ENCODE results near the gene KXD1.
"Not testable (repeated sequence)": the region's sequence is repeated elsewhere in the genome, so short reads cannot be mapped to it uniquely, and the experiment has no call there.

DNA sequence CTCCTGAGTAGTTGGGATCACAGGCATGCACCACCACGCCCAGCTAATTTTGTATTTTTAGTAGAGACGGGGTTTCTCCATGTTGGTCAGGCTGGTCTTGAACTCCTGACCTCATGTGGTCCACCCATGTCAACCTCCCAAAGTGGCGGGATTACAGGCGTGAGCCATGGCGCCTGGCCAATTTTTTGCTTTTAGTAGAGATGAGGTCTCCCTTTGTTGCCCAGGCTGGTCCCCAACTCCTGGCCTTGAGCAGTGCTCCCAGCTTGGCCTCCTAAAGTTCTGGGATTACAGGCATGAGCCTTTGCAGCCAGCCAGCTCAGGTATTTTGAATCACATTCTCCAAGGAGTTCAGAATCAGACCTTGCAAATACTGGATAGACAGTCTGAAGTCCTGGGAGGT, 35.1 kb downstream of the KXD1 start:
- TF ChIP-seq GATA3 (IDR thresholded peaks at IDR 0.05; ENCODE audit: borderline replicate concordance); CBX8 (IDR thresholded peaks at IDR 0.05); POLR2A (IDR thresholded peaks at IDR 0.05; ENCODE audit: low read length); HDAC2 (IDR thresholded peaks at IDR 0.05); RAD21 (conservative IDR thresholded peaks at IDR 0.05 in 1 of 2, IDR thresholded peaks at IDR 0.05 in 1 of 2); KDM5A (IDR thresholded peaks at IDR 0.05): not testable (repeated sequence)
- TF ChIP-seq, protein P1, sequence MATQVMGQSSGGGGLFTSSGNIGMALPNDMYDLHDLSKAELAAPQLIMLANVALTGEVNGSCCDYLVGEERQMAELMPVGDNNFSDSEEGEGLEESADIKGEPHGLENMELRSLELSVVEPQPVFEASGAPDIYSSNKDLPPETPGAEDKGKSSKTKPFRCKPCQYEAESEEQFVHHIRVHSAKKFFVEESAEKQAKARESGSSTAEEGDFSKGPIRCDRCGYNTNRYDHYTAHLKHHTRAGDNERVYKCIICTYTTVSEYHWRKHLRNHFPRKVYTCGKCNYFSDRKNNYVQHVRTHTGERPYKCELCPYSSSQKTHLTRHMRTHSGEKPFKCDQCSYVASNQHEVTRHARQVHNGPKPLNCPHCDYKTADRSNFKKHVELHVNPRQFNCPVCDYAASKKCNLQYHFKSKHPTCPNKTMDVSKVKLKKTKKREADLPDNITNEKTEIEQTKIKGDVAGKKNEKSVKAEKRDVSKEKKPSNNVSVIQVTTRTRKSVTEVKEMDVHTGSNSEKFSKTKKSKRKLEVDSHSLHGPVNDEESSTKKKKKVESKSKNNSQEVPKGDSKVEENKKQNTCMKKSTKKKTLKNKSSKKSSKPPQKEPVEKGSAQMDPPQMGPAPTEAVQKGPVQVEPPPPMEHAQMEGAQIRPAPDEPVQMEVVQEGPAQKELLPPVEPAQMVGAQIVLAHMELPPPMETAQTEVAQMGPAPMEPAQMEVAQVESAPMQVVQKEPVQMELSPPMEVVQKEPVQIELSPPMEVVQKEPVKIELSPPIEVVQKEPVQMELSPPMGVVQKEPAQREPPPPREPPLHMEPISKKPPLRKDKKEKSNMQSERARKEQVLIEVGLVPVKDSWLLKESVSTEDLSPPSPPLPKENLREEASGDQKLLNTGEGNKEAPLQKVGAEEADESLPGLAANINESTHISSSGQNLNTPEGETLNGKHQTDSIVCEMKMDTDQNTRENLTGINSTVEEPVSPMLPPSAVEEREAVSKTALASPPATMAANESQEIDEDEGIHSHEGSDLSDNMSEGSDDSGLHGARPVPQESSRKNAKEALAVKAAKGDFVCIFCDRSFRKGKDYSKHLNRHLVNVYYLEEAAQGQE (IDR thresholded peaks at IDR 0.05), result not testable (repeated sequence)
- TF ChIP-seq, protein P2, sequence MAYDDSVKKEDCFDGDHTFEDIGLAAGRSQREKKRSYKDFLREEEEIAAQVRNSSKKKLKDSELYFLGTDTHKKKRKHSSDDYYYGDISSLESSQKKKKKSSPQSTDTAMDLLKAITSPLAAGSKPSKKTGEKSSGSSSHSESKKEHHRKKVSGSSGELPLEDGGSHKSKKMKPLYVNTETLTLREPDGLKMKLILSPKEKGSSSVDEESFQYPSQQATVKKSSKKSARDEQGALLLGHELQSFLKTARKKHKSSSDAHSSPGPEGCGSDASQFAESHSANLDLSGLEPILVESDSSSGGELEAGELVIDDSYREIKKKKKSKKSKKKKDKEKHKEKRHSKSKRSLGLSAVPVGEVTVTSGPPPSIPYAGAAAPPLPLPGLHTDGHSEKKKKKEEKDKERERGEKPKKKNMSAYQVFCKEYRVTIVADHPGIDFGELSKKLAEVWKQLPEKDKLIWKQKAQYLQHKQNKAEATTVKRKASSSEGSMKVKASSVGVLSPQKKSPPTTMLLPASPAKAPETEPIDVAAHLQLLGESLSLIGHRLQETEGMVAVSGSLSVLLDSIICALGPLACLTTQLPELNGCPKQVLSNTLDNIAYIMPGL (CRISPR knock-in tag; IDR thresholded peaks at IDR 0.05; ENCODE audit: borderline replicate concordance), result not testable (repeated sequence)
- TF ChIP-seq, protein P3, sequence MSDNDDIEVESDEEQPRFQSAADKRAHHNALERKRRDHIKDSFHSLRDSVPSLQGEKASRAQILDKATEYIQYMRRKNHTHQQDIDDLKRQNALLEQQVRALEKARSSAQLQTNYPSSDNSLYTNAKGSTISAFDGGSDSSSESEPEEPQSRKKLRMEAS (IDR thresholded peaks at IDR 0.05), result not testable (repeated sequence)
- TF ChIP-seq, protein P4, sequence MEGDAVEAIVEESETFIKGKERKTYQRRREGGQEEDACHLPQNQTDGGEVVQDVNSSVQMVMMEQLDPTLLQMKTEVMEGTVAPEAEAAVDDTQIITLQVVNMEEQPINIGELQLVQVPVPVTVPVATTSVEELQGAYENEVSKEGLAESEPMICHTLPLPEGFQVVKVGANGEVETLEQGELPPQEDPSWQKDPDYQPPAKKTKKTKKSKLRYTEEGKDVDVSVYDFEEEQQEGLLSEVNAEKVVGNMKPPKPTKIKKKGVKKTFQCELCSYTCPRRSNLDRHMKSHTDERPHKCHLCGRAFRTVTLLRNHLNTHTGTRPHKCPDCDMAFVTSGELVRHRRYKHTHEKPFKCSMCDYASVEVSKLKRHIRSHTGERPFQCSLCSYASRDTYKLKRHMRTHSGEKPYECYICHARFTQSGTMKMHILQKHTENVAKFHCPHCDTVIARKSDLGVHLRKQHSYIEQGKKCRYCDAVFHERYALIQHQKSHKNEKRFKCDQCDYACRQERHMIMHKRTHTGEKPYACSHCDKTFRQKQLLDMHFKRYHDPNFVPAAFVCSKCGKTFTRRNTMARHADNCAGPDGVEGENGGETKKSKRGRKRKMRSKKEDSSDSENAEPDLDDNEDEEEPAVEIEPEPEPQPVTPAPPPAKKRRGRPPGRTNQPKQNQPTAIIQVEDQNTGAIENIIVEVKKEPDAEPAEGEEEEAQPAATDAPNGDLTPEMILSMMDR (IDR thresholded peaks at IDR 0.05), result not testable (repeated sequence)
- TF ChIP-seq, protein P5, sequence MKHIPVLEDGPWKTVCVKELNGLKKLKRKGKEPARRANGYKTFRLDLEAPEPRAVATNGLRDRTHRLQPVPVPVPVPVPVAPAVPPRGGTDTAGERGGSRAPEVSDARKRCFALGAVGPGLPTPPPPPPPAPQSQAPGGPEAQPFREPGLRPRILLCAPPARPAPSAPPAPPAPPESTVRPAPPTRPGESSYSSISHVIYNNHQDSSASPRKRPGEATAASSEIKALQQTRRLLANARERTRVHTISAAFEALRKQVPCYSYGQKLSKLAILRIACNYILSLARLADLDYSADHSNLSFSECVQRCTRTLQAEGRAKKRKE (CRISPR knock-in tag; IDR thresholded peaks at IDR 0.05; ENCODE audit: low read depth), result not testable (repeated sequence)
